ENCODE results near the gene MRPL4.
A peak's percentile ranks its signal among the peaks of the same experiment; 100 is the strongest.

MRPL4 gene

GRCh38 chr19:10295847-10296591, 44.0 kb downstream of the MRPL4 start:
- Mint-ChIP-seq H3K27ac (ENCODE audit: low read depth) (peak overlapping the region; percentile 66), H3K36me3 (ENCODE audit: insufficient read depth) (peaks cover 11% of the 10 kb centered on the region), H3K27me3 (peaks cover 27% of the 10 kb centered on the region), H3K9me3 (no peaks in the 10 kb centered on the region), H3K4me3 (peak overlapping the region; percentile 80), H3K4me1 (peaks cover 30% of the 10 kb centered on the region)
- ATAC-seq (replicated peaks; ENCODE audit: extremely low read depth, poor library complexity, severe bottlenecking) (no peak), DNase-seq (ENCODE audit: low spot score in 2 of 2) (no peak)

GRCh38 chr19:10299545-10300458, 47.8 kb downstream of the MRPL4 start:
- DNase-seq (ENCODE audit: low spot score in 2 of 2) (no peak), ATAC-seq (replicated peaks; ENCODE audit: extremely low read depth, poor library complexity, severe bottlenecking) (no peak)
- no peaks in the 10 kb centered on the region for H3K27me3 Mint-ChIP-seq
- H3K9me3 Mint-ChIP-seq = no peaks in the 10 kb centered on the region
- peaks cover 4% of the 10 kb centered on the region for H3K36me3 Mint-ChIP-seq (ENCODE audit: insufficient read depth)
- H3K27ac Mint-ChIP-seq (ENCODE audit: low read depth) = no peak overlapping the region
- H3K4me3 Mint-ChIP-seq = no peak overlapping the region
- peaks cover 8% of the 10 kb centered on the region for H3K4me1 Mint-ChIP-seq

GRCh38 chr19:10305139-10305806, 53.3 kb downstream of the MRPL4 start:
- H3K36me3 Mint-ChIP-seq (ENCODE audit: insufficient read depth) = peaks cover 4% of the 10 kb centered on the region

GRCh38 chr19:10306327-10306726, 54.3 kb downstream of the MRPL4 start:
- no peak overlapping the region for H3K27ac Mint-ChIP-seq (ENCODE audit: low read depth)
- ATAC-seq (replicated peaks; ENCODE audit: extremely low read depth, poor library complexity, severe bottlenecking) = no peak

More at GRCh38 chr19:10305139-10305806, 53.3 kb downstream of the MRPL4 start:
- Mint-ChIP-seq H3K27me3 (no peaks in the 10 kb centered on the region), H3K4me3 (no peak overlapping the region), H3K9me3 (no peaks in the 10 kb centered on the region), H3K4me1 (no peaks in the 10 kb centered on the region), H3K27ac (ENCODE audit: low read depth) (no peak overlapping the region)
- ATAC-seq (replicated peaks; ENCODE audit: extremely low read depth, poor library complexity, severe bottlenecking) (no peak), DNase-seq (ENCODE audit: low spot score in 2 of 2) (no peak)

GRCh38 chr19:10309423-10309822, 57.4 kb downstream of the MRPL4 start, which contains the start of gene ZGLP1:
TSS of gene ZGLP1 (minus strand) at chr19:10309815.
- Mint-ChIP-seq H3K9me3 (no peaks in the 10 kb centered on the region), H3K4me1 (peaks cover 3% of the 10 kb centered on the region), H3K27me3 (no peaks in the 10 kb centered on the region), H3K4me3 (no peak within 1 kb of the TSS), H3K36me3 (ENCODE audit: insufficient read depth) (peaks cover 4% of the 10 kb centered on the region), H3K27ac (ENCODE audit: low read depth) (no peak within 1 kb of the TSS)
- DNase-seq (ENCODE audit: low spot score in 2 of 2) = no peak
- no peak for ATAC-seq (replicated peaks; ENCODE audit: extremely low read depth, poor library complexity, severe bottlenecking)

More at GRCh38 chr19:10306327-10306726, 54.3 kb downstream of the MRPL4 start:
- Mint-ChIP-seq H3K36me3 (ENCODE audit: insufficient read depth) (peaks cover 3% of the 10 kb centered on the region), H3K4me1 (no peaks in the 10 kb centered on the region), H3K4me3 (no peak overlapping the region), H3K9me3 (no peaks in the 10 kb centered on the region), H3K27me3 (no peaks in the 10 kb centered on the region)
- no peak for DNase-seq (ENCODE audit: low spot score in 2 of 2)
